Cortex of kidney (tissue), 1 donor: Measurements from ENCODE around the gene ITGA2B.
"Not testable (repeated sequence)": the region's sequence is repeated elsewhere in the genome, so short reads cannot be mapped to it uniquely, and the experiment has no call there.

ENCODE experiments used
- DNase-seq: peaks from one replicate; lab custom pipeline; 2025; lab: John Stamatoyannopoulos, UW

Gene ITGA2B

DNA sequence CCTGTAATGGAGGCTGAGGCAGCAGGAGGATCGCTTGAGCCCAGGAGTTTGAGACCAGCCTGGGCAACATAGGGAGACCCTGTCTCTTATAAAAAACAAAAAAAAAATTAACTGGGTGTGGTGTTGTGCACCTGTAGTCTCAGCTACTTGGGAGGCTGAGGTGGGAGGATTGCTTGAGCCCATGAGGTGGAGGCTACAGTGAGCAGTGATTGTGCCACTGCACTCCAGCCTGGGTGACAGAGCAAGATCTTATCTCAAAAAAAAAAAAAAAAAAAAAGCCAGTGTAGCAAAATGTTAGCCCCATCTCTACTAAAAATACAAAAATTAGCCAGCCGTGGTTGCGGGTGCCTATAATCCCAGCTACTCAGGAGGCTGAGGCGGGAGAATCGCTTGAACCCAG is 59.2 kb downstream of the ITGA2B start:
- not testable (repeated sequence) for DNase-seq

DNA sequence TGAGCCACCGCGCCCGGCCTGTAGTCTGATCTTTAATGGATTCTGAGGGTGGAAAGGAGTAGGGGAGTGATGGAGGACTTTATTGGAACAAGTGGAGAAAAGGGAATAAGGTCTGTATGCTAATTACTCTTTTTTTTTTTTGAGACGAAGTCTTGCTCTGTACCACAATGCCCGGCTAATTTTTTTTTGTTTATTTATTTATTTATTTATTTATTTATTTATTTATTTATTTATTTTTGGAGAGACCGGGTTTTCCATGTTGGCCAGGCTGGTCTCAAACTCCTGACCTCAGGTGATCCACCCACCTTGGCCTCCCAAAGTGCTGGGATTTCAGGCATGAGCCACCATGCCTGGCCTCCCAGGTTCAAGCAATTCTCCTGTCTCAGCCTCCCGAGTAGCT is 59.9 kb downstream of the ITGA2B start:
- not testable (repeated sequence) for DNase-seq

DNA sequence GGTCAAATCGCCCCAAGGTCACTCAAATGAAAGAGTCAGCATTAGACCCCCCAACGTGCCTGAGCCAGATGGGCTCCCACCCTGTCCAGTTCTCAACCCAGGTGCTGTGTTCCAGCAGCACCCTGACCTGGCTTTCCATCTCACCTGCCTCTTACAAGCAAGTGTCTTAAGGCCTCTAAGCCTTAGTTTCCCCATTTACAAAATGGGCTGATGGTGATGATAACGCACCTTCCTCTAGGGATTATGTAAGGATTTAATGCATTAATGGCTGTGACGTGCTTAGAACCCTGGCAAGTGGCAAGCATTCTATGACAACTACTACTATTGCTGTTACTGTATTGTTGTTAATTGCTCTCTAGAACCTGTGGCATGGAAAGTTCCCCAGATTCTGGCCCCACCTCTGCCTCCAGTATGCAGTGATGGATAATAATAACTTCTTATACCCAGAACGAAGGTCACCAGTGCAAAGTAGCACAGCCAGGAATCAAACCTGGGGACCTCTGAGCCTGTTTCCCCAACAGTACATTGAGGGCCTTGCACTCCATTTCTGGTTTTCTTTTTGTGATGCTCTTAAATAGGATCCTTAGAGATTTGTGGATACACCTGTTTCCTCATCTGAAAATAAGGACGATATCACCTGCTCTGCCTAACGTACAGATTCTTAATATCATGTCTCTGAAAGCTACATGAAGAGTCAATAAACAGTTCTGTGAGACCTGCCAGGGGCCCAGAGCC is 61.6 kb downstream of the ITGA2B start:
- DNase-seq = no peak

DNA sequence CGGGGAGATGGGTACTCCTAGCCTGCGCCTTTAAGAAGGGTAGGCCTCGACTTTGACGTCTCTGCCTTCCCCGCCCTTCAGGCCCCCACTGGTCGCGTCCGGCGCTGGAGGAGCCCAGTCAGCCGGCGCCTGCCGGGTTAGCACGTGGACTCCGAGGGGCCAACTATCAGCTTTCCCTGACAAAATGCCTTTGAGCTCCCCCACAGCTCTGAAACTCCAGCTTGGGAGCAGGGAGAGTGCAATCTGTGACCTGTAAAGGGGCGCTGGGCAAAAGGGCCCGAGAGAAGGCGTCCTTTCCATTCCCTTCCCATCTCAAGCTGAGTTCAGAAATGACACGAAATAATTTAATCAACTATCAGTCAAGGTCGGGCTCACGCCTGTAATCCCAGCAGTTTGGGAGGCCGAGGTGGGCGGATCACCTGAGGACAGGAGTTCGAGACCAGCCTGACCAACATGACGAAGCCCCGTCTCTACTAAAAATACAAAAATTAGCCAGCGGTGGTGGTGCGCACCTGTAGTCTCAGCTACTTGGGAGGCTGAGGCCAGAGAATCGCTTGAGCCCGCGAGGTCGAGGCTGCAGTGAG is 62.5 kb downstream of the ITGA2B start:
- peak; percentile 60 for DNase-seq

DNA sequence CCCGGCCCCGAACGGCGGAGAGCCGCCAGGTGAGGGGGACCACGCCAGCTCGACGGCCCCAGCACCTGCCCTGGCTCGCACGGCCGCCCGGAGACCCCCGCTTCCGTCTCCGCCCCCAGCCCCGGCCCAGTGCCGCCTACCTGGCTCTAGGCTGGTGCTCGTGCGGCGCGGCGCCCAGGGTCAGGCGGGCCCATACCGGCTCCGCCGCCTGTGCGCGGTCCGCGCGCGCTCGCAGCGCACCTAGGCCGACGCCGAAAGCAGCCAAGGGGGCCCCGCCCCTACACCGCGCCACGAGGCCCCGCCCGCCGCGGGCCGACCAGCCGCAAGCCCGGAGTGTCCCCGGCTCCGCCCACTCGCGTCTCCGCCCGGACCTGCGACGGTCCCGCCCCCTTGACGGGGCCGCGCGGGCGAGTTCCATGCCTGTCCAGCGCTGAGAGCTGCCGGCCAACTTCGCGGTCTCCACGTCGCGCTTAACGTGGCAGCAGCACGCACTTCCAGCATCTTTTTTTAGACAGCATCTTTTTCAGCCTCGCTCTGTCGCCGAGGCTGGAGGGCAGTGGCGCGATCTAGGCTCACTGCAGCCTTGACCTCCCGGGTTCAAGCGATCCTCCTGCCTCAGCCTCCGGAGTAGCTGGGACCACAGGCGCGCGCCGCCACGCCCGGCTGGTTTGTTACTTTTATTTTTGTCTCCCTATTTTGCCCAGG is 64.7 kb downstream of the ITGA2B start, which contains the start of gene SLC25A39:
Gene SLC25A39 (minus strand): TSS at position 253 of the 705 bp plus-strand sequence. CDS start 1,261 bp downstream, outside the sequence.
- peak; percentile 70 for DNase-seq

DNA sequence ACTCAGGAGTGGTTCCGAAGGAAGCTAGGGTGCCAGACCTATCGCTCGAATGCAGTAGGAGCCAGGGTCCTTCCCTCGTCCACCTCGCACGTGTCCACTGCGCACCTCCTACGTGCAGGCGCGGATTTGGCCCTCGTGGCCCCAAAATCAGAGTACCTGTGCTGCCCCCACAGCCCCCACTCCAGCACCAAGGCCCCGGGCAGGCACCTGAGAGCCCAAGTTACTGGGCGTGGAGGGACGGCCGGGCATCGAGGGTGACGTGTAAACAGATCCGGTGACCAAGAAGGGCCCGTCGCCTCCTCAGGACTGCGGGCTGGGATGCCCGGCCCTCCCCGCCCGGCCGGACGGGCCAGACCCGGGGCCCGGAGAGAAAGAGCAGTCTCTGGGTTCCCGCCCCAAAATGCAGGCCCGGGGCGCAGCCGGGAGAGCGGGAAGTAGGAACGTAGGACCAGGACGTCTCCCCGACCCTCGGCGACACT is 65.3 kb downstream of the ITGA2B start:
- no peak for DNase-seq

DNA sequence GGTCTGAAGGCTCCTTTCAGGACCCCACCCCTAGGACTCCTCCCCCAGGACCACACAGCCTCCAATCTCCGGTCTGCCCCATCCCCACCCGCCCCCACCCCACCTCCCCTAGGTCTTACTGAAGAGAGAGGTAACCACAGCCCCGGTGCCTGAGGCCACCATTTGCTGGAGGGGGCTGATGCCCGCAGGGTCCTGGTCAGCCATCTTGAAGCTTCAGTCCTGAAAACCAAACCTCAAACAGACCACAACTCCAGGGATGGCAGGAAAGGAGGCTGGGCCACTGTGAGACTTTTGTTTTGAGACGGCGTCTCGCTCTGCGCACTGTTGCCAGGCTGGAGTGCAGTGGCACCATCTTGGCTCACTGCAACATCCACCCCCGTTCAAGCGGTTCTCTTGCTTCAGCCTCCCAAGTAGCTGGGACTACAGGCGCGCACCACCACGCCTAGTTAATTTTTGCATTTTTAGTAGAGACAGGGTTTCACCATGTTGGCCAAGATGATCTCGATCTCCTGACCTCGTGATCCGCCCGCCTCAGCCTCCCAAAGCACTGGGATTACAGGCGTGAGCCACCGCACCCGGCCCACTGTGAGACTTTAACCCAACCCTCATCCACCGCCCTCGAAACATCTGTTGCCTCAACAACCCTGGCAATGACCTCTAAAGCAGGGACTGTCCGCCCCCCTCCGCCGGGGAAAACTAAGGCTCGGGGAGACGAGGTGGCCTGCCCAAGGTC is 65.9 kb downstream of the ITGA2B start:
- no peak for DNase-seq

DNA sequence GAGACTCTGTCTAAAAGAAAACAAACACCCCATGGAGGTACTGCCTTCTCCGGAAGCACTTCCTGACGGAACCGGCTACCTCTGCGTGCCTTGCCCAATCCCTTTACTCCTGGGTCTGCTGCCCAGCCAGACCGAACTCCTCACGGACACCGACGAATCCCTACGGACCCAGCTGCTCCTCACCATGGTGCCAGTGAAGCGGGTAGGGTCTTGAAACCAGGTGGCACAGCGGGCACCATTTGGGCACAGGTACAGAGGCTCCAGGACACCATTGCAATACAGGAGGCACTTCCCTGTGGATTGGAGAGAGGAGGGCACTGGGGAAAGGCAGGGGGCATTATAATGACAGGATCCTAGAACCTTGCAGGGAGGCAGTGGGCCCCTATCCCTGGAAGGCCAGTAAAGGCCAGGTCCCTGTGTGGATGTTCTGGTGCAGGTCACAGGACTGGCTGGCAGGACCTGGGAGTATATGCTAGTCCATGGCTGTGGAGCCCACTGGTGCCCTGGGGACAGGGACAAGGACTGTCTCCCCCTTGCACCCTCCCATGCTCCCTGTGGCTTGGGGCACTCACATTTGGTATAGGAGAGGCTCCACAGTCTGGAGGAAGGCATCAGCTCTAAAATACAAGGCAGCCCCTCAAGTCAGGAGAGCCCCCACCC is 67.1 kb downstream of the ITGA2B start:
- no peak for DNase-seq
